SH-SY5Y (cell line): ENCODE measurements around the gene INSYN1.

ENCODE experiments used
- GATA2 ChIP-seq: IDR thresholded peaks from 2 replicates; pipeline ENCODE4 v1.6.1; 2011; ENCODE audit warnings: mild to moderate bottlenecking, low read depth, low read length
- GATA3 ChIP-seq: IDR thresholded peaks from 2 replicates; pipeline ENCODE4 v1.6.1; 2011; ENCODE audit warnings: low read depth, mild to moderate bottlenecking, low read length, moderate library complexity

DNA sequence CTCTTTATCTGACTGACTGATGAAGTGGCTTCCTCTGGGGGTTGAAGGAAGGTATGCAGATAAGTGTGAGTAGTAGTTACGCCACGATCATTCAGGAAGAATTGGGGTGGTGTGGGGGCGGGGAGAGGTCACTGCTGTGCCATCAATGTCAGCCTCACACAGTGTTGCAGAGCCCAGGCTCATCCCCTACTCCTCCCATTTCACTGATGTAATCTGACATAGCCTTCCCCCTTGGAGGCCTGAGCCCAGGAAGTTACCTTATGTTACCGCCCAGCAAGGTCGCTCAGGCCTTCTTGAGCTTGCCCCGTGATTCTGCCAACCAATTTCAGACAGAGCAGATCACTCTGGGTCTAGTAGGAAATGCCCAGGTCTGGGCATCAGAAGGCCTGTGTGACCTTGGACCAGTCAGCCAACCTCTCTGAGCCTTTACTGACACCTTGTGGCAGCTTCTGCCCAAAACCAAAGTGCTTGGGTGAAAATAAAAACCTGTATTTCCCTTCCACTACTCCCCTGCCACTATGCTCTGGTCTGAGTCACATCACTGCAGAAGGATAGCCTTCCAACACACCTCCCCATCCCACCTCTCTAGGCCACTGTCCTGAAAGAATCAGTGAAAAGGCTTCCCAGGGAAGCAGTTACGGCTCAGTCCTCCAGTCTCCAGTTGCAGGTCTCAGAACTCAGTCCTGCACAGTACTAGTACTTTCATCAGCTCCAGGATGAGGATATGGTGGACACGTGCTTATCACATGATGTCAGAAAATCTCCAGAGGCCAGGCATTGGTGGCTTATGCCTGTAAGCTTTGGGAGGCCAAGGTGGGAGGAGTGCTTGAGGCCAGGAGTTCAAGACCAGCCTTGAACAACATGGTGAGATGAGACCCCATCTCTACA is 28.1 kb upstream of the INSYN1 start:
- no peak for TF ChIP-seq GATA2
- TF ChIP-seq GATA3, result no peak
